Measurements from ENCODE around the gene SMC6. TPM values are rescaled to one million over a fixed set of nuclear protein-coding genes. Genes with fewer than 3 reads are reported as not detected.
A peak's percentile ranks its signal among the peaks of the same experiment; 100 is the strongest.

The SMC6 gene
- total and polyA plus RNA-seq, 2 experiments from 2014 or later, result 53.4 to 59.8 TPM

- H3K4me3 Mint-ChIP-seq, result no peak overlapping the region
- H3K27me3 Mint-ChIP-seq (ENCODE audit: insufficient read depth, low read depth, poor library complexity), result no peaks in the 10 kb centered on the region
- H3K27ac ChIP-seq (ENCODE audit: low read depth), result no peak overlapping the region
- no peak for ATAC-seq
- H3K4me1 ChIP-seq (ENCODE audit: insufficient read depth), result no peaks in the 10 kb centered on the region
- no peaks in the 10 kb centered on the region for H3K9me3 Mint-ChIP-seq
- no peaks in the 10 kb centered on the region; the same call in 1 of the 2 replicates for H4K20me1 ChIP-seq (replicated peaks; ENCODE audit: insufficient read depth)
- H3K27ac Mint-ChIP-seq, result peak overlapping the region; percentile 65
- no peak overlapping the region for H2AFZ ChIP-seq
- H3K36me3 ChIP-seq (ENCODE audit: insufficient read depth), result peaks cover 15% of the 10 kb centered on the region; the same call in 1 of the 2 replicates
- no peak overlapping the region for H3K4me2 ChIP-seq
- no peak for DNase-seq (ENCODE audit: low spot score)
- H3K79me2 ChIP-seq (replicated peaks; ENCODE audit: insufficient read depth), result no peaks in the 10 kb centered on the region
- no peak for TF ChIP-seq POLR2AphosphoS5 (IDR thresholded peaks at IDR 0.05; ENCODE audit: low read depth)
- no peak for TF ChIP-seq EZH2phosphoT487 (IDR thresholded peaks at IDR 0.05; ENCODE audit: unreplicated experiment)
- TF ChIP-seq JUNB (IDR thresholded peaks at IDR 0.05; ENCODE audit: unreplicated experiment), result no peak
- TF ChIP-seq ZNF114 (CRISPR knock-in tag; IDR thresholded peaks at IDR 0.05), result no peak
- TF ChIP-seq ETS1 (IDR thresholded peaks at IDR 0.05), result no peak
- TF ChIP-seq REST (IDR thresholded peaks at IDR 0.05; ENCODE audit: unreplicated experiment), result no peak
- H3K4me1 Mint-ChIP-seq, result peaks cover 10% of the 10 kb centered on the region; the same call in 2 of the 3 replicates
- H3F3A ChIP-seq (replicated peaks; ENCODE audit: low read depth), result no peaks in the 10 kb centered on the region
- no peak overlapping the region for H3K4me3 ChIP-seq
- H3K27me3 ChIP-seq (ENCODE audit: insufficient read depth), result no peaks in the 10 kb centered on the region
- no peaks in the 10 kb centered on the region for H3K9me2 ChIP-seq (ENCODE audit: insufficient read depth)
- H3K36me3 Mint-ChIP-seq (ENCODE audit: low read depth), result peaks cover 49% of the 10 kb centered on the region
Observed at GRCh38 chr2:17728210-17728609, 25.4 kb downstream of the SMC6 start.

- no peaks in the 10 kb centered on the region for H3K9me3 Mint-ChIP-seq
- H4K20me1 ChIP-seq (replicated peaks; ENCODE audit: insufficient read depth), result no peaks in the 10 kb centered on the region; the same call in 1 of the 2 replicates
- peak; percentile 58 for DNase-seq (ENCODE audit: low spot score)
- H3K27me3 Mint-ChIP-seq (ENCODE audit: insufficient read depth, low read depth, poor library complexity), result no peaks in the 10 kb centered on the region
- H3K27ac ChIP-seq (ENCODE audit: low read depth), result 0 out of 2 replicates have a peak overlapping the region, but pooled peaks have one; percentile 7
- ATAC-seq, result no peak
- H2AFZ ChIP-seq, result no peak overlapping the region
- H3K79me2 ChIP-seq (replicated peaks; ENCODE audit: insufficient read depth), result no peaks in the 10 kb centered on the region
- H3K36me3 Mint-ChIP-seq (ENCODE audit: low read depth), result peaks cover 43% of the 10 kb centered on the region
- H3K4me1 ChIP-seq (ENCODE audit: insufficient read depth), result no peaks in the 10 kb centered on the region
- H3F3A ChIP-seq (replicated peaks; ENCODE audit: low read depth), result no peaks in the 10 kb centered on the region
- no peak overlapping the region for H3K27ac Mint-ChIP-seq
- TF ChIP-seq STAT1 (IDR thresholded peaks at IDR 0.05; ENCODE audit: unreplicated experiment) (no peak), CTCF (conservative IDR thresholded peaks at IDR 0.05; ENCODE audit: low read depth in 2 of 2) (peak; percentile 53 to 83), CREB1 (CRISPR knock-in tag; IDR thresholded peaks at IDR 0.05; ENCODE audit: low read depth) (no peak), ETS1 (IDR thresholded peaks at IDR 0.05) (no peak), JUNB (IDR thresholded peaks at IDR 0.05; ENCODE audit: unreplicated experiment) (no peak)
- no peak overlapping the region for H3K4me2 ChIP-seq
- no peaks in the 10 kb centered on the region; the same call in 2 of the 3 replicates for H3K4me1 Mint-ChIP-seq
- H3K36me3 ChIP-seq (ENCODE audit: insufficient read depth), result peaks cover 51% of the 10 kb centered on the region
- H3K4me3 ChIP-seq, result no peak overlapping the region
- H3K4me3 Mint-ChIP-seq, result no peak overlapping the region
- H3K9me2 ChIP-seq (ENCODE audit: insufficient read depth), result no peaks in the 10 kb centered on the region
- H3K27me3 ChIP-seq (ENCODE audit: insufficient read depth), result no peaks in the 10 kb centered on the region
Observed at GRCh38 chr2:17719562-17720371, 33.8 kb downstream of the SMC6 start.
